K562 (cell line): Measurements from ENCODE around the gene IL36RN. TPM values are rescaled to one million over a fixed set of nuclear protein-coding genes. Genes with fewer than 3 reads are reported as not detected.
A peak's percentile ranks its signal among the peaks of the same experiment; 100 is the strongest.

Experiments
- ATF1 ChIP-seq, 2 experiments: fragments of 450-650 bp in 1 of 2; IDR thresholded peaks; 2 replicates each; pipeline ENCODE4 v1.6.1; 2016; ENCODE audit warnings: missing compliant biosample characterization in 1 of 2, missing genetic modification characterization in 1 of 2
- CAMTA2 ChIP-seq: fragments of 250-450 bp; sonication (Bioruptor Pico); conservative IDR thresholded peaks from 2 replicates; pipeline ENCODE4 v1.5.1; 2022
- CBX8 ChIP-seq: fragments of 200-600 bp; sonication (generic); IDR thresholded peaks from 2 replicates; pipeline ENCODE4 v1.6.1; 2012; ENCODE audit warnings: borderline replicate concordance, mixed run types, low read depth, mild to moderate bottlenecking, moderate library complexity, mixed read lengths, low read length, control low read depth, inconsistent platforms; ENCODE audit not compliant: poor library complexity, severe bottlenecking; ENCODE audit errors: extremely low read depth
- HMG20A ChIP-seq: fragments of 450-650 bp; formaldehyde crosslinking; conservative IDR thresholded peaks from 2 replicates; pipeline ENCODE4 v1.4.0; 2020; ENCODE audit warnings: mild to moderate bottlenecking, mixed read lengths
- KAT2B ChIP-seq: IDR thresholded peaks from one replicate; pipeline ENCODE4 v1.6.1; 2012; ENCODE audit warnings: low read depth, mild to moderate bottlenecking, control low read depth, inconsistent platforms, low read length, moderate library complexity
- KAT7 ChIP-seq: sonication (generic); formaldehyde crosslinking; IDR thresholded peaks from 2 replicates; pipeline ENCODE4 v1.8.0; 2022; ENCODE audit warnings: missing genetic modification reagents, mild to moderate bottlenecking, borderline replicate concordance
- MIER1 ChIP-seq: fragments of 450-650 bp; IDR thresholded peaks from 2 replicates; pipeline ENCODE4 v1.6.1; 2016; ENCODE audit warnings: antibody characterized with exemption, mild to moderate bottlenecking, low read depth
- NUFIP1 ChIP-seq: fragments of 450-650 bp; IDR thresholded peaks from 2 replicates; pipeline ENCODE4 v1.6.1; 2018; ENCODE audit not compliant: partially characterized antibody
- POU5F1 ChIP-seq: fragments of 150-350 bp; IDR thresholded peaks from 2 replicates; pipeline ENCODE4 v1.6.1; 2014; ENCODE audit warnings: borderline replicate concordance, low read length, low read depth, mild to moderate bottlenecking; ENCODE audit not compliant: partially characterized antibody
- SMARCA5 ChIP-seq: fragments of 450-650 bp; IDR thresholded peaks from 2 replicates; pipeline ENCODE4 v1.6.1; 2016
- ZFP36 ChIP-seq: fragments of 150-350 bp; IDR thresholded peaks from 2 replicates; pipeline ENCODE4 v1.6.1; 2018; ENCODE audit warnings: low read length, low read depth; ENCODE audit not compliant: partially characterized antibody
- ZNF444 ChIP-seq: fragments of 250-450 bp; sonication (Bioruptor Pico); IDR thresholded peaks from 2 replicates; pipeline ENCODE4 v1.4.0; 2020; ENCODE audit warnings: mild to moderate bottlenecking, moderate library complexity
- ZNF76 ChIP-seq: fragments of 250-450 bp; sonication (Bioruptor Pico); IDR thresholded peaks from 2 replicates; pipeline ENCODE4 v1.4.0; 2020; ENCODE audit warnings: mild to moderate bottlenecking, moderate library complexity, borderline replicate concordance
- polyA plus RNA-seq, 8 experiments: library from polyadenylated mRNA; depleted of rRNA in 4 of 8; stranded (reverse) in 5 of 8; unstranded in 3 of 8; fragments of >200 nt; fragmentation: Nextera tagmentation in 2 of 8; fragmentation: Illumina TruSeq in 1 of 8; extraction: Ambion mirVana in 2 of 8; extraction: Trizol in 1 of 8; gene quantifications; 2 replicates each; pipeline versions ENCODE4 v1.2.1 to v1.2.3, GENCODE V29; 2011 to 2014; ENCODE audit warnings: inconsistent platforms in 1 of 8, missing spikeins in 1 of 8
- total RNA-seq, 7 experiments: library from RNA; depleted of rRNA in 6 of 7; stranded (reverse); fragments of >200 nt in 6 of 7; fragmentation: Illumina TruSeq in 2 of 7; extraction: Trizol in 2 of 7; gene quantifications; 2 replicates each; pipeline versions ENCODE4 v1.2.1 to v1.2.3, GENCODE V29; 2011 to 2021; ENCODE audit warnings: low replicate concordance in 1 of 7
- TF ChIP-seq, protein P1 (sequence below): sonication (generic); formaldehyde crosslinking; IDR thresholded peaks from 2 replicates; pipeline ENCODE4 v1.8.0; 2022; ENCODE audit warnings: mild to moderate bottlenecking, missing genetic modification reagents
- TF ChIP-seq, protein P2 (sequence below): fragments of 250-450 bp; sonication (Bioruptor Pico); IDR thresholded peaks from 2 replicates; pipeline ENCODE4 v1.8.0; 2021; ENCODE audit warnings: moderate library complexity, mild to moderate bottlenecking, inconsistent platforms
- TF ChIP-seq, protein P3 (sequence below): fragments of 450-650 bp; formaldehyde crosslinking; IDR thresholded peaks from 2 replicates; pipeline ENCODE4 v1.4.0; 2020; ENCODE audit warnings: mild to moderate bottlenecking, moderate library complexity
- TF ChIP-seq, protein P4 (sequence below): fragments of 250-450 bp; sonication (Bioruptor Pico); IDR thresholded peaks from 2 replicates; pipeline ENCODE4 v1.5.0; 2020; ENCODE audit warnings: mild to moderate bottlenecking

IL36RN gene
- total and polyA plus RNA-seq, 9 of the 15 experiments (the other 6 are each of a cell fraction or from before 2014, with no cell fraction given): not detected

DNA sequence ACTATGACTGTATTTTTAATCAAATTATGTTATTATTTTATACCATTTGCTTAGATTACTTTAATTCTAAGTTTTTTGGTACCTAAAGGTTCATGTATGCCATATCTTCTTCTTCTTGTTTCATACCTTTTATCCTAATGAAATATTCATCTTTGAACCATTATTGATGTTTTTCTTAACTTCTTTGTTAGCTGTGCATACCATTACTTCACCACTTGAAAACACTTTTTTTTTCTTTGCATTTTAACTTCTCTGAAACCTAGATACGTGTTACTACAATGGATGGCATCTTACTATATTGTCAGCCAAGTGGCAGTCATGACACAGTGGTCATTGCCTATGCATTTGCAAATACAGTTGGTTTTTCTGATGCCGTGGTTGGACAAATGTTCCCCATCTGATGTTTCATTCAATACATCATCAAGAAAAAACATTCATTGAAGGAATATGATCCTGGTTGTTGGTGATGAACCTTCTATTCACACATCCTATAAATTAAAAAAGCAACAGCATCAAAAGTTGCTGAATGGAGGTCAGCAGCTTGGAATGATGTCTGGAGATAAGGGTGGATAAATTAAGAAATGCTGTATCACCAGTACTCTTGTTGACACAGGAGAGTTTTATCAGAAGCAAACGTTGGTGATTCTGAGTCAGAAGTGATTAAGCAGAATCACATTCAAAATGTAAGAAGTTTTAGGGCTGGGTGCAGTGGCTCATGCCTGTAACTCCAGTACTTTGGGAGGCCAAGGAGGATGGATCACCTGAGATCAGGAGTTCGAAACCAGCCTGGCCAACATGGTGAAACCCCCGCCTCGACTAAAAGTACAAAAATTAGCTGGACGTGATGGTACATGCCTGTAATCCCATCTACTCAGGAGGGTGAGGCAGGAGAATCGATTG, 46.3 kb upstream of the IL36RN start (continued):
- TF ChIP-seq CBX8: no peak
- TF ChIP-seq, protein P1, sequence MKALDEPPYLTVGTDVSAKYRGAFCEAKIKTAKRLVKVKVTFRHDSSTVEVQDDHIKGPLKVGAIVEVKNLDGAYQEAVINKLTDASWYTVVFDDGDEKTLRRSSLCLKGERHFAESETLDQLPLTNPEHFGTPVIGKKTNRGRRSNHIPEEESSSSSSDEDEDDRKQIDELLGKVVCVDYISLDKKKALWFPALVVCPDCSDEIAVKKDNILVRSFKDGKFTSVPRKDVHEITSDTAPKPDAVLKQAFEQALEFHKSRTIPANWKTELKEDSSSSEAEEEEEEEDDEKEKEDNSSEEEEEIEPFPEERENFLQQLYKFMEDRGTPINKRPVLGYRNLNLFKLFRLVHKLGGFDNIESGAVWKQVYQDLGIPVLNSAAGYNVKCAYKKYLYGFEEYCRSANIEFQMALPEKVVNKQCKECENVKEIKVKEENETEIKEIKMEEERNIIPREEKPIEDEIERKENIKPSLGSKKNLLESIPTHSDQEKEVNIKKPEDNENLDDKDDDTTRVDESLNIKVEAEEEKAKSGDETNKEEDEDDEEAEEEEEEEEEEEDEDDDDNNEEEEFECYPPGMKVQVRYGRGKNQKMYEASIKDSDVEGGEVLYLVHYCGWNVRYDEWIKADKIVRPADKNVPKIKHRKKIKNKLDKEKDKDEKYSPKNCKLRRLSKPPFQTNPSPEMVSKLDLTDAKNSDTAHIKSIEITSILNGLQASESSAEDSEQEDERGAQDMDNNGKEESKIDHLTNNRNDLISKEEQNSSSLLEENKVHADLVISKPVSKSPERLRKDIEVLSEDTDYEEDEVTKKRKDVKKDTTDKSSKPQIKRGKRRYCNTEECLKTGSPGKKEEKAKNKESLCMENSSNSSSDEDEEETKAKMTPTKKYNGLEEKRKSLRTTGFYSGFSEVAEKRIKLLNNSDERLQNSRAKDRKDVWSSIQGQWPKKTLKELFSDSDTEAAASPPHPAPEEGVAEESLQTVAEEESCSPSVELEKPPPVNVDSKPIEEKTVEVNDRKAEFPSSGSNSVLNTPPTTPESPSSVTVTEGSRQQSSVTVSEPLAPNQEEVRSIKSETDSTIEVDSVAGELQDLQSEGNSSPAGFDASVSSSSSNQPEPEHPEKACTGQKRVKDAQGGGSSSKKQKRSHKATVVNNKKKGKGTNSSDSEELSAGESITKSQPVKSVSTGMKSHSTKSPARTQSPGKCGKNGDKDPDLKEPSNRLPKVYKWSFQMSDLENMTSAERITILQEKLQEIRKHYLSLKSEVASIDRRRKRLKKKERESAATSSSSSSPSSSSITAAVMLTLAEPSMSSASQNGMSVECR (CRISPR knock-in tag): no peak
- TF ChIP-seq, protein P2, sequence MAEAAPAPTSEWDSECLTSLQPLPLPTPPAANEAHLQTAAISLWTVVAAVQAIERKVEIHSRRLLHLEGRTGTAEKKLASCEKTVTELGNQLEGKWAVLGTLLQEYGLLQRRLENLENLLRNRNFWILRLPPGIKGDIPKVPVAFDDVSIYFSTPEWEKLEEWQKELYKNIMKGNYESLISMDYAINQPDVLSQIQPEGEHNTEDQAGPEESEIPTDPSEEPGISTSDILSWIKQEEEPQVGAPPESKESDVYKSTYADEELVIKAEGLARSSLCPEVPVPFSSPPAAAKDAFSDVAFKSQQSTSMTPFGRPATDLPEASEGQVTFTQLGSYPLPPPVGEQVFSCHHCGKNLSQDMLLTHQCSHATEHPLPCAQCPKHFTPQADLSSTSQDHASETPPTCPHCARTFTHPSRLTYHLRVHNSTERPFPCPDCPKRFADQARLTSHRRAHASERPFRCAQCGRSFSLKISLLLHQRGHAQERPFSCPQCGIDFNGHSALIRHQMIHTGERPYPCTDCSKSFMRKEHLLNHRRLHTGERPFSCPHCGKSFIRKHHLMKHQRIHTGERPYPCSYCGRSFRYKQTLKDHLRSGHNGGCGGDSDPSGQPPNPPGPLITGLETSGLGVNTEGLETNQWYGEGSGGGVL (CRISPR knock-in tag): no peak
- TF ChIP-seq SMARCA5: peak; percentile 75
- no peak for TF ChIP-seq POU5F1
- TF ChIP-seq, protein P3, sequence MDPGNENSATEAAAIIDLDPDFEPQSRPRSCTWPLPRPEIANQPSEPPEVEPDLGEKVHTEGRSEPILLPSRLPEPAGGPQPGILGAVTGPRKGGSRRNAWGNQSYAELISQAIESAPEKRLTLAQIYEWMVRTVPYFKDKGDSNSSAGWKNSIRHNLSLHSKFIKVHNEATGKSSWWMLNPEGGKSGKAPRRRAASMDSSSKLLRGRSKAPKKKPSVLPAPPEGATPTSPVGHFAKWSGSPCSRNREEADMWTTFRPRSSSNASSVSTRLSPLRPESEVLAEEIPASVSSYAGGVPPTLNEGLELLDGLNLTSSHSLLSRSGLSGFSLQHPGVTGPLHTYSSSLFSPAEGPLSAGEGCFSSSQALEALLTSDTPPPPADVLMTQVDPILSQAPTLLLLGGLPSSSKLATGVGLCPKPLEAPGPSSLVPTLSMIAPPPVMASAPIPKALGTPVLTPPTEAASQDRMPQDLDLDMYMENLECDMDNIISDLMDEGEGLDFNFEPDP (CRISPR knock-in tag): no peak
- TF ChIP-seq ZNF76 (CRISPR knock-in tag): no peak
- no peak for TF ChIP-seq KAT7 (CRISPR knock-in tag)
- no peak for TF ChIP-seq ZNF444
- no peak for TF ChIP-seq ATF1 (CRISPR knock-in tag; IDR thresholded peaks at IDR 0.05)
- peak; percentile 86 for TF ChIP-seq ATF1 (tag; IDR thresholded peaks at IDR 0.05)
- TF ChIP-seq, protein P4, sequence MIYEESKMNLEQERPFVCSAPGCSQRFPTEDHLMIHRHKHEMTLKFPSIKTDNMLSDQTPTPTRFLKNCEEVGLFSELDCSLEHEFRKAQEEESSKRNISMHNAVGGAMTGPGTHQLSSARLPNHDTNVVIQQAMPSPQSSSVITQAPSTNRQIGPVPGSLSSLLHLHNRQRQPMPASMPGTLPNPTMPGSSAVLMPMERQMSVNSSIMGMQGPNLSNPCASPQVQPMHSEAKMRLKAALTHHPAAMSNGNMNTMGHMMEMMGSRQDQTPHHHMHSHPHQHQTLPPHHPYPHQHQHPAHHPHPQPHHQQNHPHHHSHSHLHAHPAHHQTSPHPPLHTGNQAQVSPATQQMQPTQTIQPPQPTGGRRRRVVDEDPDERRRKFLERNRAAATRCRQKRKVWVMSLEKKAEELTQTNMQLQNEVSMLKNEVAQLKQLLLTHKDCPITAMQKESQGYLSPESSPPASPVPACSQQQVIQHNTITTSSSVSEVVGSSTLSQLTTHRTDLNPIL: no peak
- no peak for TF ChIP-seq CAMTA2 (CRISPR knock-in tag)
- peak; percentile 35; the same call in 1 of the 2 replicates for TF ChIP-seq MIER1
- peak; percentile 82 for TF ChIP-seq NUFIP1
- TF ChIP-seq KAT2B: no peak
- no peak for TF ChIP-seq ZFP36
- TF ChIP-seq HMG20A (CRISPR knock-in tag): no peak
